Stimulated activated CD4-positive, alpha-beta T cell treated with anti-CD3 and anti-CD28 coated beads, Interleukin-4, amount 100 ng/mL, for 1 hour (primary cell): ENCODE results near the gene FOXP1.

Experiments
- DNase-seq: peaks from one replicate; pipeline ENCODE4 v3.0.0-alpha.2; 2020

FOXP1 gene

GRCh38 chr3:71393745-71394144 is 189.8 kb downstream of the FOXP1 start:
- DNase-seq: no peak

GRCh38 chr3:71393093-71393492 is 190.4 kb downstream of the FOXP1 start:
- DNase-seq: no peak

- no peak for DNase-seq
These were observed 191.3 kb downstream of the FOXP1 start for GRCh38 chr3:71392251-71392650.

GRCh38 chr3:71391361-71391760 is 192.2 kb downstream of the FOXP1 start:
- no peak for DNase-seq

- peak; percentile 26 for DNase-seq
These were observed 193.5 kb downstream of the FOXP1 start for GRCh38 chr3:71389911-71390573.

GRCh38 chr3:71389191-71389590 is 194.3 kb downstream of the FOXP1 start:
- no peak for DNase-seq

- no peak for DNase-seq
These were observed 194.9 kb downstream of the FOXP1 start for GRCh38 chr3:71388535-71389120.

GRCh38 chr3:71387586-71387985 is 195.9 kb downstream of the FOXP1 start:
- DNase-seq: no peak

GRCh38 chr3:71384837-71385716 is 198.5 kb downstream of the FOXP1 start:
- no peak for DNase-seq

GRCh38 chr3:71384388-71384787 is 199.1 kb downstream of the FOXP1 start:
- DNase-seq: no peak

- no peak for DNase-seq
These were observed 203.4 kb downstream of the FOXP1 start for GRCh38 chr3:71380096-71380495.

- no peak for DNase-seq
These were observed 205.0 kb downstream of the FOXP1 start for GRCh38 chr3:71378509-71378908.

GRCh38 chr3:71376911-71377310 is 206.6 kb downstream of the FOXP1 start:
- DNase-seq: no peak

- no peak for DNase-seq
These were observed 207.0 kb downstream of the FOXP1 start for GRCh38 chr3:71376503-71376902.

- no peak for DNase-seq
These were observed 208.9 kb downstream of the FOXP1 start for GRCh38 chr3:71374582-71374981.

GRCh38 chr3:71372911-71373637 is 210.5 kb downstream of the FOXP1 start:
- no peak for DNase-seq

GRCh38 chr3:71372241-71372768 is 211.2 kb downstream of the FOXP1 start:
- no peak for DNase-seq

- DNase-seq: no peak
These were observed 212.2 kb downstream of the FOXP1 start for GRCh38 chr3:71371282-71371681.

- DNase-seq: no peak
These were observed 213.1 kb downstream of the FOXP1 start for GRCh38 chr3:71370467-71370866.

GRCh38 chr3:71369701-71370391 is 213.7 kb downstream of the FOXP1 start:
- no peak for DNase-seq

GRCh38 chr3:71366988-71367604 is 216.4 kb downstream of the FOXP1 start:
- no peak for DNase-seq

- no peak for DNase-seq
These were observed 222.1 kb downstream of the FOXP1 start for GRCh38 chr3:71361334-71361890.
